Ishikawa (cell line): ENCODE results near the gene C9orf57.

Experiments
- CEBPB ChIP-seq: IDR thresholded peaks from 2 replicates; pipeline ENCODE4 v1.6.1; 2012
- CREB1 ChIP-seq: IDR thresholded peaks from 2 replicates; pipeline ENCODE4 v1.6.1; 2012; ENCODE audit warnings: low read depth
- EGR1 ChIP-seq: IDR thresholded peaks from 2 replicates; pipeline ENCODE4 v1.6.1; 2012
- EP300 ChIP-seq: IDR thresholded peaks from 2 replicates; pipeline ENCODE4 v1.6.1; 2012; ENCODE audit warnings: borderline replicate concordance
- FOXM1 ChIP-seq: IDR thresholded peaks from 2 replicates; pipeline ENCODE4 v1.6.1; 2012; ENCODE audit warnings: low read depth, borderline replicate concordance
- NFIC ChIP-seq: IDR thresholded peaks from 2 replicates; pipeline ENCODE4 v1.6.1; 2012
- RAD21 ChIP-seq: IDR thresholded peaks from 2 replicates; pipeline ENCODE4 v1.6.1; 2012; ENCODE audit warnings: low read depth
- TAF1 ChIP-seq: IDR thresholded peaks from 2 replicates; pipeline ENCODE4 v1.6.1; 2012; ENCODE audit warnings: low read depth, mild to moderate bottlenecking
- TCF12 ChIP-seq: IDR thresholded peaks from 2 replicates; pipeline ENCODE4 v1.6.1; 2012; ENCODE audit warnings: low read depth
- TEAD4 ChIP-seq: IDR thresholded peaks from 2 replicates; pipeline ENCODE4 v1.6.1; 2012
- USF1 ChIP-seq: IDR thresholded peaks from 2 replicates; pipeline ENCODE4 v1.6.1; 2012
- YY1 ChIP-seq: IDR thresholded peaks from 2 replicates; pipeline ENCODE4 v1.6.1; 2012; ENCODE audit warnings: low read depth
- ZBTB7A ChIP-seq: IDR thresholded peaks from 2 replicates; pipeline ENCODE4 v1.6.1; 2012; ENCODE audit warnings: low read depth
- TF ChIP-seq, protein P1 (sequence below): IDR thresholded peaks from 2 replicates; pipeline ENCODE4 v1.6.1; 2012
- TF ChIP-seq, protein P2 (sequence below): IDR thresholded peaks from 2 replicates; pipeline ENCODE4 v1.6.1; 2012; ENCODE audit warnings: low read depth, mild to moderate bottlenecking

Gene C9orf57

DNA sequence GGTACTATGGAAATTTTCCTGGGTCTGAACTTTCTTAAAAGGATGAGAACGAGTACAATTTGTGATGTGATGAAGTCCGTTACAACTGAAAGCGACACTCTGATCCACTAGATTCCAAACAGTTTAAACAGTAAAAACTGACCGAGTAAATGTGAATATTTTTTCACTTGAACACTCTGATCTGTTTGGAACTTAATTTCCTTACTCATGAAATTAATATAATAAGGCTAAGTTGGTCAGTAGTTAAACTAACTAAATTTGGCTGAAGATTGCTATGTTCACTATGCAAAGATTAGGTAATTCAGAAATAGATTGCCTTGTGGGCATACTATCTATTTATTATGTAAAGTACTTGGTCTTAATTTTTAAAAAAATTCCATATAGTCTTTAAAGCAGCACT, at the start of gene C9orf57:
Gene C9orf57, minus strand, starts transcription at position 101 of the 400 bp plus-strand sequence. CDS start 1,282 bp downstream, outside the sequence.
- no peak for TF ChIP-seq FOXM1
- TF ChIP-seq NFIC, result no peak
- TF ChIP-seq YY1, result no peak
- no peak for TF ChIP-seq RAD21
- TF ChIP-seq CREB1, result no peak
- TF ChIP-seq, protein P1, sequence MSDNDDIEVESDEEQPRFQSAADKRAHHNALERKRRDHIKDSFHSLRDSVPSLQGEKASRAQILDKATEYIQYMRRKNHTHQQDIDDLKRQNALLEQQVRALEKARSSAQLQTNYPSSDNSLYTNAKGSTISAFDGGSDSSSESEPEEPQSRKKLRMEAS, result no peak
- TF ChIP-seq EGR1, result no peak
- TF ChIP-seq TCF12, result no peak
- TF ChIP-seq TAF1, result no peak

- TF ChIP-seq CREB1 (no peak), CEBPB (no peak), NFIC (no peak), RAD21 (no peak), EGR1 (no peak), TEAD4 (no peak), USF1 (no peak), TCF12 (no peak), EP300 (no peak), YY1 (no peak), FOXM1 (no peak), ZBTB7A (no peak), TAF1 (no peak)
- TF ChIP-seq, protein P1, result no peak
- TF ChIP-seq, protein P2, sequence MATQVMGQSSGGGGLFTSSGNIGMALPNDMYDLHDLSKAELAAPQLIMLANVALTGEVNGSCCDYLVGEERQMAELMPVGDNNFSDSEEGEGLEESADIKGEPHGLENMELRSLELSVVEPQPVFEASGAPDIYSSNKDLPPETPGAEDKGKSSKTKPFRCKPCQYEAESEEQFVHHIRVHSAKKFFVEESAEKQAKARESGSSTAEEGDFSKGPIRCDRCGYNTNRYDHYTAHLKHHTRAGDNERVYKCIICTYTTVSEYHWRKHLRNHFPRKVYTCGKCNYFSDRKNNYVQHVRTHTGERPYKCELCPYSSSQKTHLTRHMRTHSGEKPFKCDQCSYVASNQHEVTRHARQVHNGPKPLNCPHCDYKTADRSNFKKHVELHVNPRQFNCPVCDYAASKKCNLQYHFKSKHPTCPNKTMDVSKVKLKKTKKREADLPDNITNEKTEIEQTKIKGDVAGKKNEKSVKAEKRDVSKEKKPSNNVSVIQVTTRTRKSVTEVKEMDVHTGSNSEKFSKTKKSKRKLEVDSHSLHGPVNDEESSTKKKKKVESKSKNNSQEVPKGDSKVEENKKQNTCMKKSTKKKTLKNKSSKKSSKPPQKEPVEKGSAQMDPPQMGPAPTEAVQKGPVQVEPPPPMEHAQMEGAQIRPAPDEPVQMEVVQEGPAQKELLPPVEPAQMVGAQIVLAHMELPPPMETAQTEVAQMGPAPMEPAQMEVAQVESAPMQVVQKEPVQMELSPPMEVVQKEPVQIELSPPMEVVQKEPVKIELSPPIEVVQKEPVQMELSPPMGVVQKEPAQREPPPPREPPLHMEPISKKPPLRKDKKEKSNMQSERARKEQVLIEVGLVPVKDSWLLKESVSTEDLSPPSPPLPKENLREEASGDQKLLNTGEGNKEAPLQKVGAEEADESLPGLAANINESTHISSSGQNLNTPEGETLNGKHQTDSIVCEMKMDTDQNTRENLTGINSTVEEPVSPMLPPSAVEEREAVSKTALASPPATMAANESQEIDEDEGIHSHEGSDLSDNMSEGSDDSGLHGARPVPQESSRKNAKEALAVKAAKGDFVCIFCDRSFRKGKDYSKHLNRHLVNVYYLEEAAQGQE, result no peak
Measured at GRCh38 chr9:72102520-72102919, 42.1 kb upstream of the C9orf57 start.

DNA sequence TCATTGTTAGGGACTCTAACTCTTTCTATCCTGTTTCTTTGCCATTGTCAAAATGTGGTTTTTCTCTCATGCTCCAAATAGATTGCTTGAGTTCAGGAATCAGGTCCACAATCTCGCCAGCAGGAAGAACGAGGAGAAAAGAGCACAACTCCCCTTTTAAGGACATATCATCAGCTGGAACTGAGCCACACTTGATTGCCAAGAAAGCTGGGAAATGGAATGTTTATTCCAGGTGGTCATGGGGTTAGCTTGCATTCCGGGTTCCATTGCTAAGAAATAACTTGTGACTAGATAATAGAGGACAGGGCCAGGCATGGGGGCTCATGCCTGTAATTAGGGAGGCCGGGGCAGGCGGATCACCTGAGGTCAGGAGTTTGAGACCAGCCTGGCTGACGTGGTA, 32.4 kb upstream of the C9orf57 start:
- no peak for TF ChIP-seq EGR1
- TF ChIP-seq TCF12, result no peak
- TF ChIP-seq NFIC, result no peak
- no peak for TF ChIP-seq TEAD4
- TF ChIP-seq TAF1, result no peak
- TF ChIP-seq ZBTB7A, result no peak
- TF ChIP-seq CREB1, result no peak
- TF ChIP-seq, protein P2, result no peak
- TF ChIP-seq YY1, result no peak
- no peak for TF ChIP-seq CEBPB

DNA sequence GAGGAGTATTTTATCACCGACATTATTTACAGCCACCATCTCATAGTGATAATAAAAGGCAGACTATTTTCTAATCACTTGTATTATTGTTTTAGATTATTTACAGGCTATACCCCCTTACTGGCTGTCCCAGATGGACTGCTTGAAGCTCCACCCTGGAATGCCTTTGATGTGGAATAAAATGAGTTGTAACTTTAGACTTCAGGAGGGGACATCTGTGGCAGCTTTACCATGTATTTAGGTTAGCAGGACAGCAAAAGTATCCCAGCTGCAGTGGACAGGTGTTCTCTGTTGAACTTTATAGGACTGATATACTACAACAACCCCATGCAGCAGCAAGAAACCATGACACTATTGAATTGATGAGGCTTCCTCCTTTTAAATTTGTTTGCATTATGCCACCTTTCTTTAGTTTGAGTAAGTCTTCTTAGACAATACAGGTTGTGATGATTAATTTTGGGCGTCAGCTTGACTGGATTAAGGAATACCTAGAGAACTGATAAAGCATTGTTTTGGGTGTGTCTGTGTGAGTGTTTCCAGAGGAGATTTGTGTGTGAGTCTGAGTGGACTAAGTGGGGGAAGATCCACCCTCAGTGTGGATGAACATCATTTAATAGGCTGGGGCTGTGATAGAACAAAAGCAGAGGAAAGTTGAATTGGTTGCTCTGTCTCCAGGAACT, 29.2 kb upstream of the C9orf57 start:
- no peak for TF ChIP-seq CREB1
- TF ChIP-seq, protein P2, result no peak
- TF ChIP-seq NFIC, result no peak
- TF ChIP-seq TAF1, result no peak
- no peak for TF ChIP-seq FOXM1
- TF ChIP-seq EP300, result no peak

GRCh38 chr9:72082536-72082935, 22.1 kb upstream of the C9orf57 start:
- TF ChIP-seq TEAD4 (no peak), USF1 (no peak), EGR1 (no peak), TCF12 (no peak), CREB1 (no peak), YY1 (no peak), NFIC (no peak), CEBPB (no peak), RAD21 (no peak), TAF1 (no peak), ZBTB7A (no peak)
- TF ChIP-seq, protein P2, result no peak
